NOMO-1 (cell line): ENCODE data around the gene NOP16.

Source experiments
- DNase-seq, 2 experiments: peaks; one replicate each; lab custom pipeline; 2025; ENCODE audit not compliant: unreplicated experiment in 2 of 2; lab: John Stamatoyannopoulos, UW

Gene NOP16

GRCh38 chr5:176388003-176388443 is 375 bp downstream of the NOP16 start:
- peak; percentile 14 to 47 for DNase-seq

GRCh38 chr5:176387384-176387925 is 943 bp downstream of the NOP16 start:
- no peak for DNase-seq

GRCh38 chr5:176386491-176386890 is 1.9 kb downstream of the NOP16 start:
- DNase-seq, result no peak

GRCh38 chr5:176384991-176385390 is 3.4 kb downstream of the NOP16 start:
- DNase-seq, result no peak

GRCh38 chr5:176384366-176384930 is 4.0 kb downstream of the NOP16 start:
- no peak for DNase-seq

DNA sequence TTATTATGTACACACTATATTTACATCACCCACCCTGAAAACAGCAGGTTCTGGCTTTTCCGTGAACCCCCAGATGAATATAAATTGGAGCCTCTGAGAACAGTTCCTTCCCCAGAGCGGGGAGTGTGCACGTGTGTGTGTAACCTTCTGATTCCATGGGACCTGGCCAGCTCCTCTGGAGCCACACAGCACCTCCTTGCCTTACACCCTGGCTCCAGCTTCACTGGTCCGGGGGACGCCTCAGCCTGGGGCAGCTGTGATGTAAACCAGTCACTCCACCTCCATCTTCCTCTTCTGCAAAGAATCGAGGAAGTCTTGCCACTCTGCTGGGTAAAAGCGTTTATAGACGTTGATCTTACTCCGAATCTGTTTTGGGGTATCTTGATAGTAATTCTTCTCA is 4.4 kb downstream of the NOP16 start:
- DNase-seq, result no peak

DNA sequence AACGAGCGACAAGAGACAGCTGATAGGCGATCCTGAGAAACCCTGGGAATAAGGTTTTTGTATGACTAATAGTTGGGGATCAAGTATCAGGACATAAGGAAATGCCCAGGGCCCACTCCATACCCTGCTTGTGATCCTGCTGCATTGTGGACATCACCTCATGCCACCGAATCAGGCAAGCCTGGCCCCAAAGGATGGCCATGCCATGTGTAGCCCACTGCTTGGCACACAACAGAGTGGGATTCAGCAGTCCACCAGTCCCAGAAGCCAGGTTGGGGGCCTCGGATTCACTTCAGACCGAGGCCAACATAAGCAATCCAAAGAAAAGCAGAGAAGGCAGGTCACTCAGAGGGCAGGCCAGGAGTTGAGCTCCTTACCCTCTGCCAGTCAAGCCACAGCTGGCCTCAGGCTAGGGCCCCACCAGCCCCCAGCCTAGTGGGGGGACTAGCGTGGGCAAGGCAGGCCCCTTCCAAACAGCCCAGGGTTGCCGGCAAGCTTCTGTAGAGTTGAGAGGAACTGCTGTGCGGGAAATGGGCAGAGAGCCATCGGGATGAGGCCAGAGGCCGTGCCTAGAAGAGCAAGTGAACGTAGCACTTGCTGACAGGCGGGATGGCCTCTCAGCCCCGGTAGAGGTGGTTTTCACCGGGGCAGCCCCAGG is 5.0 kb downstream of the NOP16 start:
- DNase-seq, result no peak

- DNase-seq, result no peak
Measured at GRCh38 chr5:176382721-176383120, 5.7 kb downstream of the NOP16 start.

DNA sequence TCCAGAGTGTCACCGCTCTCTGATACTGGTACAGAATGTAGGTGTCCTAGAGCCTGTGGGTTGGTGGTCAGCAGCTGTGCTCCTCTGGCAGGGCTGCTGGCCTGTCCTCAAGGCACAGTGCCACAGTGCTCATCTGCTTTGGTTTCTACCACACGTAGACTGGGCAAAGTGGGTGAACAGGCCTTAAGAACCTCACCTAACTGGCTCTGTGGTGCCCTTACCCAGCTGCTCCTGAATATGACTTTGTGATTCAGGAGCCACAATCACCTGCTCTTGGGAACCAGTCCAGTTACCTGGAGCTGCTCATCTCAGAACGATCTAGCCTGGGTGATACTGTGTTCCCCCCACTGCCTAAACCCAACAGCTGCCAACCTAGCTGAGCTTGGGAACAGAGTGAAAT is 6.4 kb downstream of the NOP16 start:
- DNase-seq, result no peak

GRCh38 chr5:176381423-176381822 is 7.0 kb downstream of the NOP16 start:
- no peak for DNase-seq

DNA sequence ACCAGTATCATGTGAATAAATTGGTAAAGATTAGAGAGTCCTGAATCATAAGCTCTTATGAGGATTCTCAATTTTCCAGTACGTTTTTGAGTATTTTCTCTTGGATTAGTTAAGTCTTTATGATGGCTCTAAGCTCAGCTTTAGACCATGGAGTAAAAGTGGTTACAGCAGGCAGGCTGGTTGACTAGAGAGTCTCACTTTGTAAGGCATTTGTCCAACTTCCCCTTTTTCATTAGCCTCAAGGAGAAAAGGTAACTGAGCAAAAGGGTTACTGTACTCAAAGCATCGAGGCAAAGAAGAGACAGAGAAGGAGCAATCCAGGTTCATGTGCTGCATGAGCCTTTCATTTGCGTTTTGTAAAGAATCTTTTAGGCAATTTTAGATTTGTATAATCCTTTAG is 8.5 kb downstream of the NOP16 start:
- DNase-seq, result peak in 1 of 2 experiments; percentile 37

- DNase-seq, result peak in 1 of 2 experiments; percentile 7
Measured at GRCh38 chr5:176373100-176373818, 15.1 kb downstream of the NOP16 start.

- no peak for DNase-seq
Measured at GRCh38 chr5:176371621-176372539, 16.5 kb downstream of the NOP16 start.

DNA sequence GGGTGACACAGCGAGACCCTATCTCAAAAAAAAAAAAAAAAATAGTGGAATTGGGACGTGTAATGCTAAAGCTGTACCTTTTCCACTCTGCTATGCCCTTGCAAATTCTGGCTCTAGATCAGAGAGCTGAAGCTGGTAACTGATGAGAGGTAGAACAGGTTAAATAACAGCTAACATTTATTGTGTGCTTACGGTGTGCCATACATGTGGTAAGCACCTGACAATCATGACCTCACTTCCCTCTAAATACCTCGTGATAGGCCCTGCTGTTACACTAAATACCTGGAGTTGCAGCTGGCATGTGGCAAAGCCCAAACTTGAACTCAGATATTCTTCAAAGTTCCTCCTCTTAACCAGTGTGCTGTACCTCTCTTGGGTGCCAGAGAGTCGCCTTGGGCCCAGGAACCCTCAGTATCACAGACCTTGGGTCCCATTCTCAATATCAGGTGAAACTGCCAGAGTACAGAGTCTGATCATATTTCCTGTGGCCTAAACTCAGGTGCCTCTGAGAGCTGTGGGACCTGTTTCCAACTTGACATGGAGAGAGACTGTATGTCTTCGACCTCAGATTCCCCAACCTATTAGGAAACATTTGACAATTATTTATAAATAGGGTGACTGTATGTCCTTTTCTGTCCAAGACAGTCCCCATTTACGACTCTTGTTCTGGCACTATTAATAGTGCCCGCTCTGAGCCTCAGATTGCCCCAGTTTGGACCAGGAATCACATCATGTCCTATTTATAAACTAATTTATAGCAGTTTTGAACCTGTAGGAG is 18.3 kb downstream of the NOP16 start:
- no peak for DNase-seq

- DNase-seq, result no peak
Measured at GRCh38 chr5:176368726-176369125, 19.7 kb downstream of the NOP16 start.

- no peak for DNase-seq
Measured at GRCh38 chr5:176366232-176366894, 22.0 kb downstream of the NOP16 start.

GRCh38 chr5:176365351-176366231 is 22.8 kb downstream of the NOP16 start, which contains the start of gene ARL10:
ARL10 (plus strand) TSS chr5:176365487; CDS start chr5:176365564, 77 bp downstream.
- DNase-seq, result no peak

DNA sequence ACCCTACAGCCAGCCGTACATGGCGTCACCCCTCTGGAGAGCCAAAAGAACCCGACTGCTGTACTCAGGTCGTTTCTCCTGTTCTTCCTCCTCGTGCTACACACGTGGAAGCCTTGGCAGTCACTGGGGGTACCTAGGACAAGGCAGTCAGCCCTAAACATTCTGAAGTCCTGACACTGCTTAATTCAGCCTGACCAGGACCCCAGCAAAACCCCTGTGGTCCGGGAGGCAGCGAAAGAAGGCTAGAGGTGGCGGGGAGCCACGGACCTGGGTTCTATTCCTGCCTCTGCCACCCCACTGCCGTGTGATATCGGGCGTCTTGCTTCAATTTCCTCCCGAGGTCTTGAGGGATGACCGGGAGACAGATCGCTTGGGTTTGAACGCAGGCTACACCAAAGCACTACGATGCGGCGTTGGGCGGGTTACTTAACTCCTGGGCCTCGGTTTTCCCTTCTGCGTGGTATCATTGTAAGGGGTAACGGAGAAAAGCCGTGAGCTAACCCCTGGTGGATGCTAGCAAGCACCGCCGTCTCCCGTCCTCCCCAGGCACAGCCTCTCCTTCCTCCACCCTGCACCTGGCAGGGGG is 23.5 kb downstream of the NOP16 start:
- no peak for DNase-seq
